H1 (cell line): ENCODE measurements around the gene PKN1. TPM values are rescaled to one million over a fixed set of nuclear protein-coding genes. Genes with fewer than 3 reads are reported as not detected.

Experiments
- CTCF ChIA-PET: fragments of 300-600 bp; sonication (Branson Sonifier 250); formaldehyde crosslinking; loops from one replicate; lab custom pipeline; 2021; ENCODE audit not compliant: partially characterized antibody; lab: Charles Lee
- POLR2A ChIA-PET: fragments of 300-600 bp; sonication (Branson Sonifier 250); formaldehyde crosslinking; loops from one replicate; lab custom pipeline; 2021; ENCODE audit warnings: inconsistent platforms; ENCODE audit not compliant: partially characterized antibody; lab: Charles Lee
- DNase-seq, 2 experiments: peaks; one replicate each; pipeline versions ENCODE4 v3.0.0 to v3.0.0-alpha.2; 2010 to 2022; ENCODE audit warnings: low spot score in 2 of 2, low read depth in 1 of 2, mixed read lengths in 1 of 2
- FAIRE-seq: peaks from 2 replicates; lab custom pipeline; 2011; peaks lifted over from hg19 to GRCh38; lab: Jason Lieb, UNC
- H2AFZ ChIP-seq: 2 replicates; pipeline ENCODE4 v1.8.1; 2012; ENCODE audit warnings: low read length, inconsistent platforms
- H2AK5ac ChIP-seq: 2 replicates; pipeline ENCODE4 v1.6.1; 2013; ENCODE audit warnings: low read depth, low read length
- H2BK120ac ChIP-seq: replicated peaks from 2 replicates; pipeline ENCODE3; 2013; ENCODE audit warnings: low read depth, low read length, inconsistent platforms
- H2BK12ac ChIP-seq: 2 replicates; pipeline ENCODE4 v1.6.1; 2013; ENCODE audit warnings: low read depth, low read length
- H2BK15ac ChIP-seq: 2 replicates; pipeline ENCODE4 v1.6.1; 2013; ENCODE audit warnings: low read length
- H2BK20ac ChIP-seq: 2 replicates; pipeline ENCODE4 v1.6.1; 2013; ENCODE audit warnings: low read length
- H2BK5ac ChIP-seq: 2 replicates; pipeline ENCODE4 v1.6.1; 2013; ENCODE audit warnings: low read depth, low read length
- H3K14ac ChIP-seq: 2 replicates; pipeline ENCODE4 v1.6.1; 2013; ENCODE audit warnings: inconsistent platforms; ENCODE audit not compliant: insufficient read length
- H3K18ac ChIP-seq: 2 replicates; pipeline ENCODE4 v1.6.1; 2013; ENCODE audit warnings: low read length; ENCODE audit errors: extremely low read depth
- H3K23ac ChIP-seq: 2 replicates; pipeline ENCODE4 v1.6.1; 2013; ENCODE audit warnings: inconsistent platforms; ENCODE audit not compliant: insufficient read length
- H3K23me2 ChIP-seq: 2 replicates; pipeline ENCODE4 v1.6.1; 2013; ENCODE audit warnings: low read depth, low read length
- H3K27ac ChIP-seq: 2 replicates; pipeline ENCODE4 v1.6.1; 2011; ENCODE audit warnings: low read depth, low read length, inconsistent platforms
- H3K27me3 ChIP-seq, 4 experiments: replicated peaks in 1 of 4; 1 replicate in 1 of 4; 2 replicates in 3 of 4; pipeline versions ENCODE4 v1.6.1 to v1.8.1; 2011 to 2013; ENCODE audit warnings: low read length in 3 of 4, mild to moderate bottlenecking in 3 of 4, inconsistent platforms in 2 of 4, mixed read lengths in 2 of 4, moderate library complexity in 1 of 4; ENCODE audit not compliant: control insufficient read depth in 3 of 4, insufficient read depth in 3 of 4; ENCODE audit errors: extremely low read depth in 1 of 4
- H3K36me3 ChIP-seq, 4 experiments: 2 replicates each; pipeline versions ENCODE4 v1.6.1 to v1.8.1; 2011 to 2013; ENCODE audit warnings: mild to moderate bottlenecking in 4 of 4, low read length in 3 of 4, moderate library complexity in 2 of 4, control low read depth in 1 of 4, inconsistent platforms in 1 of 4; ENCODE audit not compliant: insufficient read depth in 4 of 4, control insufficient read depth in 2 of 4
- H3K4ac ChIP-seq: replicated peaks from 2 replicates; pipeline ENCODE3; 2013; ENCODE audit warnings: low read length, low read depth, mixed read lengths, inconsistent platforms; ENCODE audit not compliant: insufficient read length
- H3K4me1 ChIP-seq, 4 experiments: replicated peaks in 1 of 4; 1 replicate in 1 of 4; 2 replicates in 3 of 4; pipeline versions ENCODE4 v1.6.1 to v1.8.1; 2011 to 2013; ENCODE audit warnings: low read length in 3 of 4, inconsistent platforms in 2 of 4, mixed read lengths in 1 of 4; ENCODE audit not compliant: insufficient read depth in 4 of 4, control insufficient read depth in 3 of 4
- H3K4me2 ChIP-seq, 2 experiments: 2 replicates each; pipeline versions ENCODE4 v1.6.1 to v1.8.1; 2011 to 2013; ENCODE audit warnings: low read depth in 2 of 2, low read length in 2 of 2, control low read depth in 1 of 2, inconsistent platforms in 1 of 2, mild to moderate bottlenecking in 1 of 2; ENCODE audit not compliant: insufficient read depth in 1 of 2
- H3K4me3 ChIP-seq, 4 experiments: fragments of 200-600, 300-600 bp in 1 of 4; sonication (generic), shearing (Covaris generic), sonication (Bioruptor Twin) in 1 of 4; 2 replicates each; pipeline versions ENCODE4 v1.5.1 to v1.8.1; 2011 to 2016; ENCODE audit warnings: low read length in 4 of 4, low read depth in 3 of 4, control low read depth in 2 of 4, inconsistent platforms in 2 of 4, mild to moderate bottlenecking in 2 of 4, mixed read lengths in 1 of 4, moderate library complexity in 1 of 4; ENCODE audit not compliant: insufficient read depth in 2 of 4; ENCODE audit errors: extremely low read depth in 1 of 4
- H3K56ac ChIP-seq: replicated peaks from 2 replicates; pipeline ENCODE3; 2013; ENCODE audit warnings: low read depth, mild to moderate bottlenecking, mixed read lengths, low read length, inconsistent platforms; ENCODE audit not compliant: insufficient read length
- H3K79me1 ChIP-seq: 2 replicates; pipeline ENCODE4 v1.6.1; 2013; ENCODE audit warnings: low read depth, low read length, control low read depth
- H3K79me2 ChIP-seq, 2 experiments: 2 replicates each; pipeline versions ENCODE4 v1.6.1 to v1.8.1; 2012 to 2013; ENCODE audit warnings: low read length in 2 of 2, mild to moderate bottlenecking in 2 of 2, inconsistent platforms in 1 of 2; ENCODE audit not compliant: insufficient read depth in 2 of 2, control insufficient read depth in 1 of 2
- H3K9ac ChIP-seq, 4 experiments: replicated peaks in 1 of 4; 1 replicate in 1 of 4; 2 replicates in 3 of 4; pipeline versions ENCODE4 v1.6.1 to v1.8.1; 2011 to 2013; ENCODE audit warnings: low read depth in 3 of 4, low read length in 3 of 4, control low read depth in 2 of 4, mild to moderate bottlenecking in 2 of 4, moderate library complexity in 2 of 4, inconsistent platforms in 1 of 4; ENCODE audit errors: extremely low read depth in 1 of 4
- H3K9me3 ChIP-seq, 2 experiments: 2 replicates each; pipeline versions ENCODE4 v1.6.1 to v1.8.1; 2012 to 2013; ENCODE audit warnings: mild to moderate bottlenecking in 2 of 2, moderate library complexity in 2 of 2, control low read depth in 1 of 2, inconsistent platforms in 1 of 2, low read depth in 1 of 2, low read length in 1 of 2, mixed read lengths in 1 of 2; ENCODE audit not compliant: insufficient read depth in 2 of 2
- H4K20me1 ChIP-seq, 2 experiments: replicated peaks in 1 of 2; 2 replicates each; pipeline versions ENCODE3 to v1.8.1; 2011 to 2013; ENCODE audit warnings: inconsistent platforms in 2 of 2, low read length in 2 of 2, mild to moderate bottlenecking in 1 of 2; ENCODE audit not compliant: insufficient read depth in 2 of 2, control insufficient read depth in 1 of 2
- H4K5ac ChIP-seq: 2 replicates; pipeline ENCODE4 v1.6.1; 2013; ENCODE audit warnings: low read length, low read depth, mixed read lengths, inconsistent platforms; ENCODE audit not compliant: insufficient read length
- H4K8ac ChIP-seq: 2 replicates; pipeline ENCODE4 v1.8.0; 2013; ENCODE audit warnings: mild to moderate bottlenecking, moderate library complexity, low read length, inconsistent platforms; ENCODE audit not compliant: insufficient read depth; ENCODE audit errors: extremely low read depth
- H4K91ac ChIP-seq: replicated peaks from 2 replicates; pipeline ENCODE3; 2013; ENCODE audit warnings: low read length, mixed read lengths, inconsistent platforms; ENCODE audit not compliant: insufficient read length
- WGBS, 2 experiments: shearing (Covaris generic) in 1 of 2; methylation state at CpG; one replicate each; pipeline versions ENCODE4 v1.1.6 to v1.1.7; 2013 to 2015; ENCODE audit warnings: low lambda C conversion rate in 2 of 2, mixed read lengths in 2 of 2, inconsistent platforms in 1 of 2, low coverage in 1 of 2, missing lambda C conversion rate in 1 of 2; ENCODE audit not compliant: insufficient replicate concordance in 2 of 2, insufficient coverage in 1 of 2, insufficient read length in 1 of 2; ENCODE audit errors: extremely low coverage in 1 of 2, missing lambda C conversion rate in 1 of 2; 5-methylcytosine and 5-hydroxymethylcytosine counted together
- polyA plus RNA-seq, 7 experiments: library from polyadenylated mRNA; depleted of rRNA in 3 of 7; stranded (reverse) in 5 of 7; unstranded in 2 of 7; fragments of >200 nt in 5 of 7; fragments of 200-250 nt in 2 of 7; gene quantifications; 1 replicate in 5 of 7; 2 replicates in 1 of 7; 4 replicates in 1 of 7; pipeline versions ENCODE4 v1.2.1 to v1.2.3, GENCODE V29; 2011 to 2013; ENCODE audit warnings: missing spikeins in 2 of 7, mixed read lengths in 2 of 7
- total RNA-seq: library from RNA; stranded (reverse); fragmentation: NEBNext Ultra II Directional; extraction: Animal tissue kit (Norgen Biotek cat#: 25700); gene quantifications from 2 replicates; pipeline ENCODE4 v1.2.1, GENCODE V29; 2021

Gene PKN1
- total and polyA plus RNA-seq, 2 of the 8 experiments (the other 6 are each of a cell fraction or from before 2014, with no cell fraction given): 65.2 to 162 TPM

- no peak overlapping the region for H4K8ac ChIP-seq
- no peak overlapping the region for H3K56ac ChIP-seq
- no peak overlapping the region for H3K9ac ChIP-seq
- H2BK5ac ChIP-seq: no peak overlapping the region
- no peak overlapping the region for H2BK15ac ChIP-seq
- H4K91ac ChIP-seq: no peak overlapping the region
- DNase-seq: no peak
- H3K4me1 ChIP-seq: peaks cover 0 to 4% (median 0%) of the 10 kb centered on the region in 4 experiments; a peak in 1 of 7 replicates
- H3K4ac ChIP-seq: no peak overlapping the region
- POLR2A ChIA-PET: interaction anchor here (1.3 kb wide), 1 partner anchor 38 kb away, joined by 3 read pairs; no protein-coding TSS in a partner anchor
- H3K9me3 ChIP-seq: no peaks in the 10 kb centered on the region
- no peak overlapping the region for H3K4me2 ChIP-seq
- peaks cover 7 to 9% of the 10 kb centered on the region in 2 experiments for H4K20me1 ChIP-seq
- peaks cover 12 to 42% (median 28%) of the 10 kb centered on the region in 4 experiments; a peak in 7 of 8 replicates for H3K36me3 ChIP-seq
- FAIRE-seq: no peak
- H2BK20ac ChIP-seq: no peak overlapping the region
- H3K79me1 ChIP-seq: peaks cover 2% of the 10 kb centered on the region; the same call in 1 of the 2 replicates
- no peaks in the 10 kb centered on the region for H3K27me3 ChIP-seq
- no peak overlapping the region for H2AFZ ChIP-seq
- no peak overlapping the region for H3K14ac ChIP-seq
- H3K23me2 ChIP-seq: no peaks in the 10 kb centered on the region; the same call in 1 of the 2 replicates
- H4K5ac ChIP-seq: no peak overlapping the region
- no peak overlapping the region for H2BK12ac ChIP-seq
- H3K23ac ChIP-seq: no peak overlapping the region
- 97% methylated on average over 6 of the region's 6 CpGs; no CpG with 5 or more reads in 1 of the 2 experiments for WGBS, 2 experiments
- H3K4me3 ChIP-seq: no peak overlapping the region
- H3K27ac ChIP-seq: no peak overlapping the region
- H3K18ac ChIP-seq: no peak overlapping the region
- H2AK5ac ChIP-seq: no peak overlapping the region
- no peaks in the 10 kb centered on the region for H3K79me2 ChIP-seq
- CTCF ChIA-PET: interaction anchor here (0.7 to 2.8 kb wide), 3 partner anchors 19 to 334 kb away, joined by 3 to 19 read pairs (median 3); partner anchors contain the start of gene PKN1
- H2BK120ac ChIP-seq: no peak overlapping the region
Measured at GRCh38 chr19:14449321-14449720, 16.2 kb downstream of the PKN1 start.
